ENCODE data around the gene COL18A1. TPM values are rescaled to one million over a fixed set of nuclear protein-coding genes. Genes with fewer than 3 reads are reported as not detected.

The COL18A1 gene
- total RNA-seq, 1 experiment from 2014 or later, result 3.3 TPM

- Histone ChIP-seq H3K4me3 (ENCODE audit: low read depth, low read length, poor library complexity, severe bottlenecking) (no peak overlapping the region), H3K27ac (ENCODE audit: low read depth, low read length, poor library complexity, severe bottlenecking) (no peak overlapping the region), H3K36me3 (ENCODE audit: insufficient read depth, low read length, poor library complexity, severe bottlenecking) (no peaks in the 10 kb centered on the region), H3K4me1 (ENCODE audit: insufficient read depth, low read length, poor library complexity, severe bottlenecking) (no peaks in the 10 kb centered on the region), H3K27me3 (replicated peaks; ENCODE audit: insufficient read depth, low read depth, low read length, poor library complexity) (no peaks in the 10 kb centered on the region), H3K9me3 (ENCODE audit: low read depth, low read length, poor library complexity, severe bottlenecking) (no peaks in the 10 kb centered on the region)
- no TSS peak for BruUV-seq (replicated peaks)
- ChIA-PET CTCF (no interaction called here), POLR2A (ENCODE audit: low non-redundant PET) (no interaction called here)
- no peak for DNase-seq (ENCODE audit: low spot score)
- TF ChIP-seq EZH2 (IDR thresholded peaks at IDR 0.05; ENCODE audit: borderline replicate concordance, low read depth, low read length, poor library complexity, severe bottlenecking), result no peak
- no peak for TF ChIP-seq CTCF (conservative IDR thresholded peaks at IDR 0.05; ENCODE audit: low read depth, low read length)
- intact Hi-C loops (cut with micrococcal nuclease; ENCODE audit: unreplicated experiment), result no loop called here
These were observed 92.2 kb downstream of the COL18A1 start for GRCh38 chr21:45496968-45497845.

GRCh38 chr21:45497846-45498645, 93.1 kb downstream of the COL18A1 start:
- H3K27me3 ChIP-seq (replicated peaks; ENCODE audit: insufficient read depth, low read depth, low read length, poor library complexity), result no peaks in the 10 kb centered on the region
- H3K4me1 ChIP-seq (ENCODE audit: insufficient read depth, low read length, poor library complexity, severe bottlenecking), result no peaks in the 10 kb centered on the region
- ChIA-PET POLR2A (ENCODE audit: low non-redundant PET) (no interaction called here), CTCF (no interaction called here)
- no TSS peak for BruUV-seq (replicated peaks)
- intact Hi-C loops (cut with micrococcal nuclease; ENCODE audit: unreplicated experiment), result no loop called here
- no peak overlapping the region for H3K27ac ChIP-seq (ENCODE audit: low read depth, low read length, poor library complexity, severe bottlenecking)
- DNase-seq (ENCODE audit: low spot score), result no peak
- TF ChIP-seq CTCF (conservative IDR thresholded peaks at IDR 0.05; ENCODE audit: low read depth, low read length) (no peak), EZH2 (IDR thresholded peaks at IDR 0.05; ENCODE audit: borderline replicate concordance, low read depth, low read length, poor library complexity, severe bottlenecking) (no peak)
- H3K36me3 ChIP-seq (ENCODE audit: insufficient read depth, low read length, poor library complexity, severe bottlenecking), result no peaks in the 10 kb centered on the region
- H3K4me3 ChIP-seq (ENCODE audit: low read depth, low read length, poor library complexity, severe bottlenecking), result no peak overlapping the region
- no peaks in the 10 kb centered on the region for H3K9me3 ChIP-seq (ENCODE audit: low read depth, low read length, poor library complexity, severe bottlenecking)

GRCh38 chr21:45498646-45499000, 93.7 kb downstream of the COL18A1 start:
- no TSS peak for BruUV-seq (replicated peaks)
- CTCF ChIA-PET, result no interaction called here
- H3K36me3 ChIP-seq (ENCODE audit: insufficient read depth, low read length, poor library complexity, severe bottlenecking), result no peaks in the 10 kb centered on the region

More at GRCh38 chr21:45498646-45499000, 93.7 kb downstream of the COL18A1 start:
- H3K4me1 ChIP-seq (ENCODE audit: insufficient read depth, low read length, poor library complexity, severe bottlenecking), result no peaks in the 10 kb centered on the region
- intact Hi-C loops (cut with micrococcal nuclease; ENCODE audit: unreplicated experiment), result no loop called here
- POLR2A ChIA-PET (ENCODE audit: low non-redundant PET), result no interaction called here
- no peak overlapping the region for H3K4me3 ChIP-seq (ENCODE audit: low read depth, low read length, poor library complexity, severe bottlenecking)
- DNase-seq (ENCODE audit: low spot score), result no peak
- H3K27ac ChIP-seq (ENCODE audit: low read depth, low read length, poor library complexity, severe bottlenecking), result no peak overlapping the region
- H3K9me3 ChIP-seq (ENCODE audit: low read depth, low read length, poor library complexity, severe bottlenecking), result no peaks in the 10 kb centered on the region
- H3K27me3 ChIP-seq (replicated peaks; ENCODE audit: insufficient read depth, low read depth, low read length, poor library complexity), result no peaks in the 10 kb centered on the region
- TF ChIP-seq EZH2 (IDR thresholded peaks at IDR 0.05; ENCODE audit: borderline replicate concordance, low read depth, low read length, poor library complexity, severe bottlenecking) (no peak), CTCF (conservative IDR thresholded peaks at IDR 0.05; ENCODE audit: low read depth, low read length) (no peak)
